Ectodermal cell (in vitro differentiated cells): Measurements from ENCODE around the gene POLD4.

ENCODE experiments used
- H3K27ac ChIP-seq: 2 replicates; pipeline ENCODE4 v1.7.0; 2013; ENCODE audit warnings: mild to moderate bottlenecking, low read depth, low read length; ENCODE audit not compliant: insufficient read depth, poor library complexity, severe bottlenecking
- H3K27me3 ChIP-seq: 2 replicates; pipeline ENCODE4 v1.7.0; 2013; ENCODE audit warnings: mild to moderate bottlenecking, low read length; ENCODE audit not compliant: insufficient read depth, control insufficient read depth, poor library complexity, severe bottlenecking
- H3K36me3 ChIP-seq: one replicate; pipeline ENCODE4 v1.7.0; 2013; ENCODE audit warnings: low read length; ENCODE audit not compliant: control insufficient read depth, insufficient read depth
- H3K4me1 ChIP-seq: one replicate; pipeline ENCODE4 v1.7.0; 2013; ENCODE audit warnings: low read length; ENCODE audit not compliant: control insufficient read depth, insufficient read depth
- H3K4me3 ChIP-seq: 2 replicates; pipeline ENCODE4 v1.7.0; 2013; ENCODE audit warnings: low read depth, low read length, control low read depth; ENCODE audit not compliant: insufficient read depth
- H3K9me3 ChIP-seq: 2 replicates; pipeline ENCODE4 v1.7.0; 2013; ENCODE audit warnings: mild to moderate bottlenecking, low read length, moderate library complexity; ENCODE audit not compliant: control insufficient read depth
- WGBS, 2 experiments: methylation state at CpG; one replicate each; pipeline ENCODE4 v1.1.7; 2013; ENCODE audit warnings: missing lambda C conversion rate in 2 of 2; 5-methylcytosine and 5-hydroxymethylcytosine counted together

Gene POLD4

GRCh38 chr11:67389477-67389876 lies 36.1 kb upstream of the POLD4 start:
- WGBS, 2 experiments = 67 to 74% methylated on average over 6 of the region's 6 CpGs

GRCh38 chr11:67387518-67387917 lies 34.2 kb upstream of the POLD4 start:
- WGBS, 2 experiments = 65 to 69% methylated on average over 5 to 6 of the region's 6 CpGs
- H3K4me3 ChIP-seq = no peak overlapping the region
- H3K27me3 ChIP-seq = peaks cover 21% of the 10 kb centered on the region
- H3K36me3 ChIP-seq = no peaks in the 10 kb centered on the region
- peaks cover 1% of the 10 kb centered on the region for H3K4me1 ChIP-seq
- H3K27ac ChIP-seq = no peak overlapping the region
- no peaks in the 10 kb centered on the region for H3K9me3 ChIP-seq

More at GRCh38 chr11:67389477-67389876, 36.1 kb upstream of the POLD4 start:
- Histone ChIP-seq H3K27me3 (peaks cover 19% of the 10 kb centered on the region), H3K9me3 (no peaks in the 10 kb centered on the region), H3K27ac (no peak overlapping the region), H3K4me1 (peaks cover 3% of the 10 kb centered on the region), H3K36me3 (no peaks in the 10 kb centered on the region), H3K4me3 (no peak overlapping the region)

- Histone ChIP-seq H3K9me3 (no peaks in the 10 kb centered on the region), H3K4me1 (no peaks in the 10 kb centered on the region), H3K27ac (no peak overlapping the region), H3K36me3 (no peaks in the 10 kb centered on the region), H3K27me3 (peaks cover 21% of the 10 kb centered on the region), H3K4me3 (no peak overlapping the region)
- WGBS, 2 experiments = 47 to 57% methylated on average over 9 of the region's 9 CpGs
Observed at GRCh38 chr11:67387069-67387468, 33.7 kb upstream of the POLD4 start.

GRCh38 chr11:67384851-67385366 lies 31.6 kb upstream of the POLD4 start:
- H3K4me3 ChIP-seq = no peak overlapping the region
- peaks cover 21% of the 10 kb centered on the region for H3K27me3 ChIP-seq
- H3K9me3 ChIP-seq = no peaks in the 10 kb centered on the region
- 86 to 88% methylated on average over 3 of the region's 3 CpGs for WGBS, 2 experiments
- no peak overlapping the region for H3K27ac ChIP-seq
- no peaks in the 10 kb centered on the region for H3K4me1 ChIP-seq
- H3K36me3 ChIP-seq = no peaks in the 10 kb centered on the region

- 43 to 44% methylated on average over 16 of the region's 16 CpGs for WGBS, 2 experiments
- H3K27ac ChIP-seq = no peak overlapping the region
- H3K9me3 ChIP-seq = no peaks in the 10 kb centered on the region
- H3K27me3 ChIP-seq = peaks cover 25% of the 10 kb centered on the region
- H3K4me1 ChIP-seq = peaks cover 8% of the 10 kb centered on the region
- no peak overlapping the region for H3K4me3 ChIP-seq
- no peaks in the 10 kb centered on the region for H3K36me3 ChIP-seq
Observed at GRCh38 chr11:67382276-67383136, 29.2 kb upstream of the POLD4 start.

- H3K27ac ChIP-seq = no peak overlapping the region
- H3K4me1 ChIP-seq = peaks cover 14% of the 10 kb centered on the region
- WGBS, 2 experiments = 91% methylated on average over 13 of the region's 13 CpGs
- H3K36me3 ChIP-seq = no peaks in the 10 kb centered on the region
- H3K4me3 ChIP-seq = no peak overlapping the region
- peaks cover 28% of the 10 kb centered on the region for H3K27me3 ChIP-seq
- H3K9me3 ChIP-seq = no peaks in the 10 kb centered on the region
Observed at GRCh38 chr11:67381244-67381972, 28.1 kb upstream of the POLD4 start.

GRCh38 chr11:67379061-67380058 lies 26.0 kb upstream of the POLD4 start:
- H3K27me3 ChIP-seq = peaks cover 36% of the 10 kb centered on the region
- H3K36me3 ChIP-seq = no peaks in the 10 kb centered on the region
- H3K9me3 ChIP-seq = no peaks in the 10 kb centered on the region
- WGBS, 2 experiments = 76 to 78% methylated on average over 23 of the region's 23 CpGs
- no peak overlapping the region for H3K4me3 ChIP-seq
- no peak overlapping the region for H3K27ac ChIP-seq
- H3K4me1 ChIP-seq = peaks cover 31% of the 10 kb centered on the region

- Histone ChIP-seq H3K27ac (no peak overlapping the region), H3K27me3 (peaks cover 43% of the 10 kb centered on the region), H3K4me1 (peaks cover 37% of the 10 kb centered on the region), H3K9me3 (no peaks in the 10 kb centered on the region), H3K4me3 (no peak overlapping the region), H3K36me3 (no peaks in the 10 kb centered on the region)
- WGBS, 2 experiments = 94 to 98% methylated on average over 4 of the region's 4 CpGs
Observed at GRCh38 chr11:67378544-67378943, 25.2 kb upstream of the POLD4 start.

- H3K4me3 ChIP-seq = no peak overlapping the region
- H3K36me3 ChIP-seq = no peaks in the 10 kb centered on the region
- 87 to 93% methylated on average over 6 of the region's 6 CpGs for WGBS, 2 experiments
- no peak overlapping the region for H3K27ac ChIP-seq
- H3K9me3 ChIP-seq = no peaks in the 10 kb centered on the region
- peaks cover 38% of the 10 kb centered on the region for H3K4me1 ChIP-seq
- H3K27me3 ChIP-seq = peaks cover 55% of the 10 kb centered on the region
Observed at GRCh38 chr11:67376873-67377808, 23.8 kb upstream of the POLD4 start.
